Ishikawa (cell line): Measurements from ENCODE around the gene ABHD17C.

Source experiments
- EP300 ChIP-seq: IDR thresholded peaks from 2 replicates; pipeline ENCODE4 v1.6.1; 2012; ENCODE audit warnings: borderline replicate concordance
- MAX ChIP-seq: IDR thresholded peaks from 2 replicates; pipeline ENCODE4 v1.6.1; 2012
- NFIC ChIP-seq: IDR thresholded peaks from 2 replicates; pipeline ENCODE4 v1.6.1; 2012
- RAD21 ChIP-seq: IDR thresholded peaks from 2 replicates; pipeline ENCODE4 v1.6.1; 2012; ENCODE audit warnings: low read depth
- TAF1 ChIP-seq: IDR thresholded peaks from 2 replicates; pipeline ENCODE4 v1.6.1; 2012; ENCODE audit warnings: low read depth, mild to moderate bottlenecking
- USF1 ChIP-seq: IDR thresholded peaks from 2 replicates; pipeline ENCODE4 v1.6.1; 2012
- TF ChIP-seq, protein P1 (sequence below): IDR thresholded peaks from 2 replicates; pipeline ENCODE4 v1.6.1; 2012; ENCODE audit warnings: low read depth, mild to moderate bottlenecking

DNA sequence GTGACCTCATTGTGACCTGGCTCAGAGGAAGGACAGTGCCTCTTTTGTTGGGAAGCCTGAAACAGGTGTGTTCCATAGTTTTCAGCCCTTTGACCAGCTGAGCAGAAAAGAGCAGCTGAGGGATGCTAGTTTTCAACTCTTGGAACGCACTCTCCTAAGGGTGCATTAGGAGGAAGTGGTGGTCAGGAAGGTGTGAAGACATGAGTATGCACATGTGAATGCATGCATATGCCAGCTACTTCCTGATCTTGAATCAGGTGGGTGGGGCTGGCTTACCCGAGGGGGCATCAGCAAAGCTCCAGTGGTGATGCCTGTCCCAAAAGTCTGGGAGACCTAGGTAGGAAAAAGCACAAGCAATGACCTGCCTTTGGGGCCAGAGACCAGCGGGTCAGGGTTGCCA, 60.8 kb downstream of the ABHD17C start:
- TF ChIP-seq MAX (no peak), NFIC (no peak), TAF1 (no peak), USF1 (no peak), RAD21 (no peak), EP300 (no peak)
- TF ChIP-seq, protein P1, sequence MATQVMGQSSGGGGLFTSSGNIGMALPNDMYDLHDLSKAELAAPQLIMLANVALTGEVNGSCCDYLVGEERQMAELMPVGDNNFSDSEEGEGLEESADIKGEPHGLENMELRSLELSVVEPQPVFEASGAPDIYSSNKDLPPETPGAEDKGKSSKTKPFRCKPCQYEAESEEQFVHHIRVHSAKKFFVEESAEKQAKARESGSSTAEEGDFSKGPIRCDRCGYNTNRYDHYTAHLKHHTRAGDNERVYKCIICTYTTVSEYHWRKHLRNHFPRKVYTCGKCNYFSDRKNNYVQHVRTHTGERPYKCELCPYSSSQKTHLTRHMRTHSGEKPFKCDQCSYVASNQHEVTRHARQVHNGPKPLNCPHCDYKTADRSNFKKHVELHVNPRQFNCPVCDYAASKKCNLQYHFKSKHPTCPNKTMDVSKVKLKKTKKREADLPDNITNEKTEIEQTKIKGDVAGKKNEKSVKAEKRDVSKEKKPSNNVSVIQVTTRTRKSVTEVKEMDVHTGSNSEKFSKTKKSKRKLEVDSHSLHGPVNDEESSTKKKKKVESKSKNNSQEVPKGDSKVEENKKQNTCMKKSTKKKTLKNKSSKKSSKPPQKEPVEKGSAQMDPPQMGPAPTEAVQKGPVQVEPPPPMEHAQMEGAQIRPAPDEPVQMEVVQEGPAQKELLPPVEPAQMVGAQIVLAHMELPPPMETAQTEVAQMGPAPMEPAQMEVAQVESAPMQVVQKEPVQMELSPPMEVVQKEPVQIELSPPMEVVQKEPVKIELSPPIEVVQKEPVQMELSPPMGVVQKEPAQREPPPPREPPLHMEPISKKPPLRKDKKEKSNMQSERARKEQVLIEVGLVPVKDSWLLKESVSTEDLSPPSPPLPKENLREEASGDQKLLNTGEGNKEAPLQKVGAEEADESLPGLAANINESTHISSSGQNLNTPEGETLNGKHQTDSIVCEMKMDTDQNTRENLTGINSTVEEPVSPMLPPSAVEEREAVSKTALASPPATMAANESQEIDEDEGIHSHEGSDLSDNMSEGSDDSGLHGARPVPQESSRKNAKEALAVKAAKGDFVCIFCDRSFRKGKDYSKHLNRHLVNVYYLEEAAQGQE = no peak
